ENCODE results near the gene HPSE2.

GRCh38 chr10:98423691-98424120 is 811.9 kb downstream of the HPSE2 start:
- TF ChIP-seq CTCF (IDR thresholded peaks at IDR 0.05) (no peak; the same call in 1 of the 3 replicates), CEBPB (IDR thresholded peaks at IDR 0.05) (no peak), POLR2A (IDR thresholded peaks at IDR 0.05; ENCODE audit: low read length) (no peak), CHD2 (IDR thresholded peaks at IDR 0.05; ENCODE audit: low read length, partially characterized antibody) (no peak), RARB (CRISPR knock-in tag; IDR thresholded peaks at IDR 0.05) (no peak), RAD21 (conservative IDR thresholded peaks at IDR 0.05 in 1 of 2, IDR thresholded peaks at IDR 0.05 in 1 of 2) (peak in 1 of 2 experiments; percentile 37; a peak in 2 of 5 replicates), MAX (IDR thresholded peaks at IDR 0.05) (no peak), RCOR1 (IDR thresholded peaks at IDR 0.05; ENCODE audit: low read depth, low read length) (no peak), E2F6 (IDR thresholded peaks at IDR 0.05; ENCODE audit: borderline replicate concordance, low read depth) (no peak), JUN (IDR thresholded peaks at IDR 0.05) (no peak), USF2 (IDR thresholded peaks at IDR 0.05) (no peak), RFX5 (IDR thresholded peaks at IDR 0.05) (no peak), TP53 (CRISPR knock-in tag; IDR thresholded peaks at IDR 0.05) (no peak)

Data from A549 (cell line).